HTERT RPE-1 (cell line): ENCODE results near the gene TMEM213.

Experiments
- in situ Hi-C: fragments of 300-500 bp; cut with MboI; formaldehyde crosslinking; loops from 4 replicates; pipeline ENCODE4 v1.14.3; 2020; ENCODE audit warnings: low sequenced_read_pairs

The TMEM213 gene

DNA sequence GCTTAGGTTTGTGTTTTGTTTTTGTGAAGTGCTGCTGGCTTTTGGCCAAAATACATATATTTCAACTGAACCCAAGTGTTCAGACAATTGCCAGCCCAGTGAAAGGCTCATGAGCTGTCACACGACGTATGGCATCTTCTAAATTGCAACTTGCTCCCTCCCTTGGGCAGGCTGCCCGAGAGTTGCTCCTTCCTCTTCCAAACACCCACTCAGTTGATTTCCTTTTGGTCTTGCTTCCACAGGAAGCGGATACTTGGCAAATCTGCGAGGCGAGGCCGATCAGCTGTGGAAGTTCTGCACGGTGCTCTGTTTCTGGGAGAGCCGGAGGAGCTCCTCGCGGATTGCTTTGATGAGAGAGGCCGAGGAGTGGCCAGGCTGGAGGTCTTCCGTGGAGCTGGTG is 39.8 kb downstream of the TMEM213 start:
- in situ Hi-C loops = no loop called here

DNA sequence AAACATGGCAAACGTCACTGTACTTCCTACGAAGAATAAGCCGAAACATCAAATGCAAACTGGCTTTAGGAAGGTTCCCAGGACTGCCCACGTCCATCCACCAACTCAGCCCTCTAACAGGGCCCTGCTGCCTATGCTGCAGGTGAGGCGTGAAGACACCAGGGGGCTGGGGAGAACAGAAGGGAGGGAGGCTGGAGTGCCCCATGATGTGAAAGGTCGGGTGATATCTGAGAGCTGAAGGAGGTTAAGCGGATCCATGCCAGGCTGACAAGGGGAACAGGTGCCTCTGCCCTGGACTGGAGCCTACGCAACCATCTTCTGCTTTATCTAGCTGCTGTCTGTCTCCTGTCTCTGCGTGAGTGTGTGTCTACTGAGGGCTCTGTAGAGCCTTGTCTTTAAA is 40.4 kb downstream of the TMEM213 start:
- in situ Hi-C loops = no loop called here

DNA sequence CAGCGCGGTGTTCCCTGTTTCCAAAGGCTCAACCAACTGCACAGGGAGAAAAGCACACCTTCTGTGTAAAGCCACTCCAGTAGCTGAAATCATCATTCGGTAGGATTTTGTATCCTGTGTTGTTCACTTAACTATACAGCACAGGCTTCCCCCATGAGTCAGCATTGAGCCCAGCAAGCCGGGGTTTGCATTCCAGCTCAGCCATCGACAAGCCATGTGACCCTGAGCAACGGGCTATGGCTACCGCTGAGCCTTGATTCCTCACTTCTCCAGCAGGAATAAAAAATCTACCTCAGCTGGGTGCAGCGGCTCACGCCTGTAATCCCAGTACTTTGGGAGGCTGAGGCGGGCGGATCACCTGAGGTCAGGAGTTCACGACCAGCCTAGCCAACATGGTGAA is 44.3 kb downstream of the TMEM213 start:
- in situ Hi-C loops = no loop called here

DNA sequence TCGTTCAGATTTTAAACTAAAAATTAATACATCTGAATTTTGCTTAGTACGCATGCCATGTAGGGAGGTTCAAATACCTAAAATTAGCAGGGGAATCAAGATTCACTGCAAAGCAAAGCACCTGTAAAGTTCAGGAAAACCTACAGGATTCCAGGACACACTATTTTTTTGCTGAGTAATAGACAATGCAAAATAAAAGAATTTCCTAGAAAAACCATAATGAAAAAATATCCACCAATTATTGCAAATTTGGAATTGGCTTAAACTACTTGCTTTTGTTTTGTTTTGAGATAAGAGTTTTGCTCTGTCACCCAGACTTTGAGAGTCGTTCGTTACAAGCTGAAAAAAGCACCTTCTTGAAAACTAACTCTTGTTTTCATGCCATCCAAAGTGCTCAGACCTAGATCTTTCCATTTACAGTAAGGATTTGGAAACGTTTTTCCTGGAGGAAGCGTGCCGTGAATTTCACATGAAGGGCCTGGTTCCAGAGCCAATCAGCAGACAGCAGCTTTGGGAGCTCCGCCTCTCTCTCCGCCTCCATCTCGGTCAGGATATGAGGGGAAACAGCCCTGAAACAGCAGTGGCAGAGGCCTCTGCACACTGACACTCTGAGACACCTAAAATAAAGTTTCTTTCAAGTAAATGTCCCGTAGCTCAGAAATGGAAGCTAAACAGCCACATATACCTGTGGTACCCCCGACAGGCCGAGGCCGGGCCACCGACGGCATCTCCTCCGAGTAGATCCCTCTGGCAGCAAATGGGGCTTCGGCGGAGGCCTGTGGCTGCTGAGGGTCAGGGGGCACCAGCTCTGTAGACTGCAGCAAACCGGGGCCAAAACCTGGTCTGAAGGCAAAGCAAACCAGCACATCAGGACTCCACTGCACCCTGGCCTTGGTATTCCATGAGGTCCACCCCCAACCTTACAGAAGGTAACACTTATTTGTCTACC is 46.1 kb downstream of the TMEM213 start:
- in situ Hi-C loops = no loop called here

DNA sequence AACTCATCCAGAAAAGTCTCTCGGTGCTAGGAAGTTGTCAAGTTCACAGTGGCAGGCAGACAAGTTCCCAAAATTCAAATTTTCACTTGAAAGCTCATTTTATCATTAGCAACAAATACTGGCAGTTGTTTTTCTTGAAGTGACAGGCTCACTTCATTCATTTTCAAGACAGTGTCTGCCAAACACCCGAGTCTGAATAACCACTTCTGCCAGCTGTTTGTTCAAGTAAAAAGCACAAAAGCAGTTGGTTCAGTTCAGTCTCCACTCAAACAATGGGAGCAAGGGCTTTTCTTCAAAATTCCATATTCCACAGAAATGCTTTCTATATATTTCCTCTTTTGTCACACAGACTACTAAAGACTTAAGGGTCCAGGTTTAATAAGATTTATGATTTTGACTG is 47.9 kb downstream of the TMEM213 start:
- in situ Hi-C loops = no loop called here

DNA sequence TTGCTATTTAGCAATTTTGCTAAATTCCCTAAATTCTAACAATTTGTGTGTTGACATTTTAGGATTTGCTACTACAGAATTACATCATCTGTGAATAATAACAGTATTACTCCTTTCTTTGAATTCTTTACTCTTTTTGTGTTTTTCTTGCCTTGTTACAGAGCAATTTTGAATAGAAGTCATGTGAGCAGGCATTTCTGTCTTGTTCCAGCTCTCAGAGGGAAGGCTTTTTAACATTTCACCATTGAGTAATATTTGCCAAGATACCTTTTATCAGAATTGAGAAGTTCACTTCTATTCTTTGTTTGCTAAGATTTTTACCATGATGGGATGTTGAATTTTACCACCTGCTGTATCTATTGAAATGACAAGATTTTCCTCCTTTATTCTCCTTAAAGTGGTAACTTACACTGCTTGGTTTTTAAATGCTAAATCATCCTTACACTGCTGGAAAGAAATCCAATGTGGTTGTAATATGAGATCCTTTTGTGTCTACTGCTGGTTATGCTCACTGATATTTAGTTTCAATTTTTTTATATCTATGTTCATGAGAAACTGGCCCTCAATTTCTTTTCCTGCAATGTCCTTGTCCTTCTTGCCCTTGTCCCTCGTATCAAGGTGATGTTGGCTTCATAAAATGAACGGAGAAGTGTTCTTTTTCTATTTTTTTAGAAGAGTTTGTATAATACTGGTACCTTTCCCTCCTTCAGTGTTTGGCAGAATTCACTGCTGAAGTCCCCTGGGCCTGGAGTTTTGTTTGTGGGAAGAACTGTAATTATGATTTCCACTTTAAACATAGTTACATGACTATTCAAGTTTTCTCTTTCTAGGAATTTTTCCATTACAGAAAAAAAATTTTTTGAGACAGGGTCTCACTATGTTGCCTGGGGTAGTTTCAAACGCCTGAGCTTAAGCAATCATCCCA is 50.5 kb downstream of the TMEM213 start:
- in situ Hi-C loops = no loop called here

DNA sequence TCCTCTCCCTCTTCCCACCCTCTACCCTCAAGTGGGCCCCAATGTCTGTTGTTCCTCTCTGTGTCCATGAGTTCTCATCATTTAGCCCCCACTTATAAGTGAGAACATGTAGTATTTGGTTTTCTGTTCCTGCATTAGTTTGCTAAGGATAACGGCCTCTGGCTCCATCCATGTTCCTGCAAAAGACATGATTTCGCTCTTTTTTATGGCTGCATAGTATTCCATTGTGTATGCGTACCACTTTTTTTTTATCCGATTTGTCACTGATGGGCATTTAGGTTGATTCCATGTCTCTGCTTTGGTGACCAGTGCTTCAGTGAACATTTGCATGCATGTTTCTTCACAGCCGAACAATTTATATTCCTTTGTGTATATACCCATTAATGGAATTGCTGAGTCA is 51.9 kb downstream of the TMEM213 start:
- in situ Hi-C loops = no loop called here

DNA sequence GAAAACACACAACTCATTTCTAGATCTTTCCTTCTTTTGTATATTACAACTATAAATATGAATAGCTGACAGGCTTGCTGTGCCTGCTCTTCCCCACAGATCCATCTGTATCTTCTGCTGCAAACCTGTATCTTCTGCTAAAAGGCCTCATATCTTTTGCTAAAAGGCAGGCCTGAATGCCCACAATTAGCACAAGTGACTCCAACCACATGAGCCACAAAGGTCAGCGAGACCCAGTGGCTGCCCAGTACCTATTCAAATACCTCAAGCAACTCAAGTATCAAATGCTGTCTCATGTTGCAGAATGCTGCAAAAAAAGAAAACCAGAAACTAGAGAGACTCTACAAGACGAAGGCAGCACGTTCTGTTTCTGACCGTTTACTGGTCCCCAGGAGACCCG is 54.7 kb downstream of the TMEM213 start:
- in situ Hi-C loops = no loop called here

DNA sequence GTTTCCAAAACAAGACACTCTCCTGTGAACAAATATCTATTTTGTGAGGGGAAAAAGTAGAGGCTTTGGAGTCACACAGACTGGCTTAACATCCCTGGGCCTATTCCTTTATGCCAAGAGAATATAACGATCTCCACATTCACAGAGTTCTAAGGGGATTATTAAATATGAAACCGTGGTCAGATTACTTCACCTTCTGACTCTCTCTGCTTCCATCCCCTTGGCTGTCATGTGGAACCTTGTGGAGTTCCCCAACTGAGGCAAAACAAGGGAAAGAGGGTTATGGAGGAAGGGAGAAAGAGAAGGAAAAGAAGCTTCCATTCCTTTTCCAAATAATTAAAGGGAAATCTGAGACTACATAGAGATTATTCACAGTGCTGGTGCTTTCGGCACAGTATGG is 55.7 kb downstream of the TMEM213 start:
- in situ Hi-C loops = no loop called here

DNA sequence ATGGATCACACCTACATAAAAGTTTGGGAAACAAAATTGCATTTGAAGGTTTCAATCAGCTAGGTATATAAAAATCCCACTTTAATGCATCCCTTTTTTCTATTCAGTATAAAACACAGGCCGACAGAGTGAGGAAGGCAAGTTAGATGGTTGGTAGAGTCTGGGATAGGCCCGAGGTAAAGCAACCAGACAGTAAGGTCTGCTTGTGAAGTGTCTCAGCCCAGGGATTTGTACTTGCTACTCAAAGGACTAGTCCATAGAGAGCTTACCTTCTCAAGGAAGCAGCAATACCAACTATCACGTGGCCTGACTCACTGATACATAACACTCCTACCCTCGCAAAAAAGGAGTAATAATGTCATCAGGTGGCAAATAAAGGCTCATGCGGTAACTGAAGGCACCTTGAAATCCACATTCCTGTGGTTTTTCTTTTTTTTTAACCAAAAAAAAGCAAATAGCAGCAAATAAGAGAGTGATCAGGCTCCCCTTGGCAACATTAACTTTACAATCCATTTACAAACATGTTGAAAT is 56.4 kb downstream of the TMEM213 start:
- in situ Hi-C loops = no loop called here

DNA sequence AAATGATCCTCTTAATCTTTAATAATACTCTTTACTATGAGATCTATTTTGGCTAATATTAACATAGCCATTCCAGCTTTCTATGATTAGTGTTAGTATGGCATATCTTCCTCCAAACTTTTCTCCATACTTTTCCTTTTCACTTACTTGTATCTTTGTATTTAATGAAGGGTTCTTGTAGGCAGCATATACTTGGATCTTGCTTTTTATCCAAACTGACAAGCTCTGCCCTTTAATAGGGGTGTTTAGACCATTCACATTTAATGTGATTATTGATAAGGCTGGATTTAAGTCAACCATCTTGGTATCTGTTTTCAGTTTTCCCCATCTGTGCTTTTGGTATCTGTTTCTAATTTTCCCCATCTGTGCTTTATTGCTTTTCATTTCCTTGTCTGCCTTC is 59.9 kb downstream of the TMEM213 start:
- in situ Hi-C loops = no loop called here

DNA sequence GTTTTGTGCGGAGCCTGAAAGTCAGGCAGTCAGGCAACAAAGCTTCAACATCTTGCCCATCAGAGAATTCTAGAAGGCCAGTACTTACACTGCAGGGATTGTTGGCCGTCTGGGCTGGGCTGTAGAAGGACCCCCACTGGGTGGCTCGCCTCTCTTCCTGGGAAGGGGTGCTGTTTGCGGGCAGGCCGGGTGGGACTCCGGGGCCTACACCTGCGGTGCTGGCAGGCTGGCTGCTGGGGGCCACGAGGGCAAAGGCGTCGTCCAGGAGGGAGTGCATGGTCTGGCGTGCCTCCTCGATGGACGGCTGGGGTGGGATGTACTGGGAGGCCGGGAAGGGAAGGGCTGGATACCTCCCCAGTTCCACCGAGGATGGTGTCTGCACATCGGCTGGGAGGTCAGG is 63.3 kb downstream of the TMEM213 start:
- in situ Hi-C loops = no loop called here

DNA sequence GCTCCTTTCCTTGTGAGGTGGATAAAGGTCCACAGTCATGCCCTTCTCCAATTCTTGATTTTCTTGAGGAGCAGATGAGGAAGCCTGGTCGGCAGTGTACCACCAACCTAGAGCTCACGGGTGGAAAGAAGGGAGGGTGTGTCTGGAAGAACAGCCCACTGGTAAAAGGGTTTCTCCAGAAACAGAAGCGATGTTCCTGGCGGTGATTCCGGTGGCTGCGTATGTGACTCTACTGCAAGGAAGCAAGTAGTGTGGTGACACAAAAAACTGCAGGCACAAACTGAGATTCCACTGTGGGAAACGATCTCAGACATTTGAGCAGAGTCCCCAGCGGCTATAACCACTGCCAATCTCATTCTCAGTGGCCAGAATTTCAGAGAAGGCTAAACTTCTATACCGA is 66.1 kb downstream of the TMEM213 start:
- in situ Hi-C loops = no loop called here

DNA sequence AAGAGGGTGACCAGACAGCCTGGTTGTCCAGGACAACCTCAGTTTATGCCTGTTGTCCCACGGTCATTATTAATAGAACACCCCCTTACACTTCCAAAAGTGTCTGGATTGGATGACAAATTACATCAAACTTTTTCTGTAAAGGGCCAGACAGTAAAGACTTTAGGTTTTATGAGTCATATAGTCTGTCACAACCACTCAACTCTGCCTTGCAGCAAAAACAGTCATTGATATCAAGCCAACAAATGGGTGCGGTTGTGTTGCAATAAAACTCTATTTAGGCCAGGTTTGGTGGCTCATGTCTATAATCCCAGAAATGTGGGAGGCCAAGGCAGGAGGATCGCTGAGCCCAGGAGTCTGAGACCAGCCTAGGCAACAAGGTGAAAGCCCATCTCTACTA is 66.9 kb downstream of the TMEM213 start:
- in situ Hi-C loops = no loop called here

DNA sequence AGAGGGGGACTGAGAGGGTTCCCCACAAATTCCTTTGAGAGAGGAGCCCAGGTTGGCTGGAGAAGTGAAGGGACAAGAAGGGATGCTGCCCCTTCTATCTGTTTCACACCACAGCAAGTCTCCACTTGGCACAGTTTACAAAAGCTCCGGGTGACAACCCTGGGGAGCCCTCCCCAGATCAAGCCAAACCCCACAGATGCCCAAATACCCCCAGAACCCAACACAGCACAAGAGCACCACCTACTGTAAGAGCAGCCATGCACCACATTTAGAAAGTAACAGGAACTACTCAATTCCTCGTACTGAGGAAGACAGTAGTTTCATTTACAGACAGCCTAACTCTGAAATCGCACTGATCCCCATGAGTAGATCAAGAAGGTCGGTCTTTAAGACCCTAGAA is 68.0 kb downstream of the TMEM213 start:
- in situ Hi-C loops = no loop called here

DNA sequence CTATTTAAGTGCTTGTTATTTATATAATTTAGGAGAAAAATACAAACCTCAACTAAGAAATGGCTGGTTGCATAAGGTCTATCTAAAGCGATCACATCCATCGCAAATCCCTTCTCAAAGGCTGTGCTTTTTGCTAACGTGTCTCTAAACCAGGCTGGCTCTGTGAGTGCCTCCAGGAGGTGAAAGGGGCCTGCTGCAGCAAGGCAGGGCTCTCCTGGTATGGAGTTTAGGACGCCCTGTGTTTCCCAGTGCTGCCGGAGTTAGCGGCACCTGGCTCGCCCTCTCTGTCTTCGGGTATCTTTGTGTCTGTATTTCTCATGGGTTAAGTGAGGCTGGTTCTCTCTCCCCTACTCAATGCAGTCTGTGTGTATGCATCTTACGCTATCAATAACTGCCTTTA is 68.6 kb downstream of the TMEM213 start:
- in situ Hi-C loops = no loop called here

DNA sequence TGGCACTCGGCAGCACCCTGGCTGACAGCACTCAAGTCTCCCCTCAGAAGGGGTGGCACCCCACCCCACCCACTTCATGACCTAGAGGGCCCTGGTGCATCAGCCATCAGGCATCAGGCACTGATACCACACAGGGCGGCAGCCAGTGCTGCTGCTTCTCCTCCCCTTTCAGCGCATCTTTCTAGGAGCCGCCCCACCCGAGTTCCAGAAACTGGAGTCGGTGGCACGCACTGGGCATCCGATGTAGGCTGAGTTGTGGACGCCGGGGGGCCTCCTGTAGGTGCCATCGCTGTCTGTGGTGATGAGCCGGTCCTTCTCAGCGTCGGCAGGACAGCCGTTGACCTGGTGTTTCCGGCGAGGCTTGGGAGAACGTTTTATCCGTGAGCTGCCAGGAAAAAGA is 70.0 kb downstream of the TMEM213 start:
- in situ Hi-C loops = no loop called here

DNA sequence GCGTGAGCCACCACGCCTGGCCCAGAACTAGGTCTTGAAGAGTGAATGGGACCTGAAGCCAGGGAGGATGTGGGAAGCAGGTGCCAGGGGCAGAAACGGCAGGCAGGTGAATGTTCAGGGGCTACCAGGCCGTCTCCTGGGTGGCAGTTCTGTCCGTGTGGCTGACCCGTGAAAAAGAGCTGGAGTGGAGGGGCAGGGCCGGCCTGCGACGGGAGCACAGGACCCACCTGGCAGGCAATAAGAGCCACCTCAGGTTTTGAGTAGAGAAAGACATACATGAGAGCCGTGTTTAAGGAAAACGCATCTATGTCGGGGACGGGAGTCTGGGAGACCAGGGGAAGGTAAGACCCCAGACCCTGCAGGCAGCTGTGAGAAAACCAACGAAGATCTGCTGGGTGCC is 70.9 kb downstream of the TMEM213 start:
- in situ Hi-C loops = no loop called here

DNA sequence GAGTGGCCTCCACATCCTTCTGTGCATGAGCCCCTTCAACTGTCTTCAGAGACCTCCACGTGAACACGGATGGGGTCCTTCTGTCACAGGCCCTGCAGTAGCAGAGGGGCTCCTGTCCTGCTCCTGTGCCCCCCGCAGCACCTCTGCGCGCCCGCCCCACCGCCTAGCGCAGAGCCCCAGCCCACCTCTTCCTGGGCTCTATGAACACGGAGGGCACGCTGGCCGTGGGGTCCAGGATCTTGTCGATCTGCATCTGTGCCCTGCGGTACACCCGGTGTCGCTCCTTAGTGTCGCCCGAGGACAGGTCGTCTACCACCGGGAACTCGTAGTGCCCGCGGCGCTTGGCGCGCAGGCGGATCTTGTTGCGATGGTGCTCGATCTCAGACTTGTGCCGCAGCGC is 71.6 kb downstream of the TMEM213 start:
- in situ Hi-C loops = no loop called here

DNA sequence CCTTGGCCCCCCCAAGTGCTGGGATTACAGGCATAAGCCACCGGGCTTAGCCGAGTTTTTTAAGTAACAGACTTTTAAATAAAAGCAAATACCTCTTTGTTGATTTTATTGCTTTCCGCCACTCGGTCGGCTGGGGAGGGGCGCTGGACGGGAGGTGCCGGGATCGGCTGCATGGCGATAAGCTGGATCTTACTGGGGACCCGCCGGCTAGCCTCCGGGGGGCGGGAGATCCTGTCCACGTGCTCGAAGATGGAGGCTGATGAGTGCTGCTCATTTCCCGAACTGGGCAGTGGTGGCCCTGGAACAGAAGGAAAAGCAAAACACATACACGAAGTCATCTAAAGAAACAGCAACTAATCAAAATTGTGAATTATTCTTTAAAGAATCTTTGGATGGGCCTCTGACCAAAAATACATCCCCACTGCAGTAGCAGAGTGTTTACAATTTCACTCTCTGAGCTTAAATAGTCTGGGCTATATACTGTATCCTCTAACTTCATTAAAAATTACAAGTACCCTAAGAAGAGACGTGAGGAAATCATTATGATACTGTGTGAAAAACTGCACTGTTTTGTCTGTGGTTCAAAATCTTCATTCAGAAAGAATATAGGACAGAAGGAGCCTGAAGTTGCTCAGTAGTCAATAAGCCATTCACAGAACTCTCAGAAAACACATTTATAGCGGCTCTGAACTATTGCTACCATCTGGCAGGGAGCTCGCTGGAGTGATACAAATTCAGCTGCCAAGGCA is 73.4 kb downstream of the TMEM213 start:
- in situ Hi-C loops = no loop called here

DNA sequence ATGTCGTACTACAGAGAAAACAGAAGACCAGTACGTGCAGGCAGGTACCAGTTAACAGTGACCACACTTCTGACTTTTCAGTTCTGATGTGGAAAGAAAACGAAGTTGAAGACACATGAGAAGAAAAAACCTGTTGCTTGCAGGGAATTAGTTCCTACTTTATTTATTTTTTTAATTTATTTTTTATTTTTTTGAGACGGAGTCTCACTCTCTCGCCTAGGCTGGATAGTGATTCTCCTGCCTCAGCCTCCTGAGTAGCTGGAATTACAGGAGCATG is 74.0 kb downstream of the TMEM213 start:
- in situ Hi-C loops = no loop called here
